Right lung (tissue), 10 donors: ENCODE data around the gene HSH2D. TPM values are rescaled to one million over a fixed set of nuclear protein-coding genes. Genes with fewer than 3 reads are reported as not detected.
A peak's percentile ranks its signal among the peaks of the same experiment; 100 is the strongest.
"Not testable (repeated sequence)": the region's sequence is repeated elsewhere in the genome, so short reads cannot be mapped to it uniquely, and the experiment has no call there.

Experiments
- DNase-seq, 2 donors: peaks; one replicate each; pipeline ENCODE4 v3.0.0-alpha.2; 2013
- long read RNA-seq, 8 donors: transcript quantifications; one replicate each; lab custom pipeline, GENCODE V29; 2026
- polyA plus RNA-seq, 5 donors: library from polyadenylated mRNA; unstranded; fragments of 120-200 nt; gene quantifications; one replicate each; pipeline versions ENCODE4 v1.2.1 to v1.2.3, GENCODE V29; 2013; ENCODE audit warnings: inconsistent platforms in 1 of 5, low replicate concordance in 1 of 5; ENCODE audit not compliant: insufficient read length in 5 of 5, insufficient read depth in 1 of 5

Gene HSH2D
- polyA plus RNA-seq = 1 to 10 TPM; 1.2 to 2.4 (median 2.2) TPM
- long read RNA-seq, donor 1 = 0 reads
- long read RNA-seq, donor 2 = 0 reads
- long read RNA-seq, donor 3 = 0 reads
- long read RNA-seq, donor 4, partial matches to known transcripts = 0 of 1 reads
- long read RNA-seq, donor 4, other reads (novel, unspliced or antisense) = 0 of 1 reads
- long read RNA-seq, donor 5 = 0 reads
- long read RNA-seq, donor 6 = 0 reads
- long read RNA-seq, donor 7 = 0 reads
- long read RNA-seq, donor 8 = 0 reads

GRCh38 chr19:16143399-16144215, at the start of gene HSH2D:
Gene HSH2D, plus strand, starts transcription at chr19:16143685. Its CDS starts 5,066 bp downstream, at chr19:16148751.
- DNase-seq = peak; percentile 23 to 25

- DNase-seq = no peak
These were observed 49.0 kb upstream of the HSH2D start for GRCh38 chr19:16094360-16095070.

- DNase-seq = no peak
These were observed 48.4 kb upstream of the HSH2D start for GRCh38 chr19:16095071-16095571.

- DNase-seq = no peak
These were observed 47.1 kb upstream of the HSH2D start for GRCh38 chr19:16096280-16096855.

GRCh38 chr19:16098416-16098768, 45.1 kb upstream of the HSH2D start:
- DNase-seq = no peak

- no peak for DNase-seq
These were observed 44.7 kb upstream of the HSH2D start for GRCh38 chr19:16098821-16099220.

- not testable (repeated sequence) for DNase-seq
These were observed 44.0 kb upstream of the HSH2D start for GRCh38 chr19:16099314-16099965.

GRCh38 chr19:16100524-16100923, 43.0 kb upstream of the HSH2D start:
- no peak for DNase-seq

- DNase-seq = no peak
These were observed 38.8 kb upstream of the HSH2D start for GRCh38 chr19:16104722-16105121.

GRCh38 chr19:16106121-16106520, 37.4 kb upstream of the HSH2D start:
- DNase-seq = no peak

- DNase-seq = peak; percentile 99
These were observed 32.2 kb upstream of the HSH2D start, which contains the start of gene RAB8A for GRCh38 chr19:16111160-16111908. Gene RAB8A, plus strand, starts transcription at chr19:16111889. Its CDS starts 13 bp downstream, at chr19:16111902.

- DNase-seq = no peak
These were observed 31.4 kb upstream of the HSH2D start for GRCh38 chr19:16111909-16112752.

GRCh38 chr19:16112778-16113177, 30.7 kb upstream of the HSH2D start:
- no peak for DNase-seq

GRCh38 chr19:16113727-16114126, 29.8 kb upstream of the HSH2D start:
- no peak for DNase-seq

- DNase-seq = no peak
These were observed 28.0 kb upstream of the HSH2D start for GRCh38 chr19:16115301-16116039.

GRCh38 chr19:16116067-16116466, 27.4 kb upstream of the HSH2D start:
- no peak for DNase-seq

GRCh38 chr19:16117594-16118033, 25.9 kb upstream of the HSH2D start:
- DNase-seq = no peak

- no peak for DNase-seq
These were observed 24.9 kb upstream of the HSH2D start for GRCh38 chr19:16118489-16119033.
